HT-29 (cell line): Measurements from ENCODE around the gene FKBP1C. TPM values are rescaled to one million over a fixed set of nuclear protein-coding genes. Genes with fewer than 3 reads are reported as not detected.
"Not testable (repeated sequence)": the region's sequence is repeated elsewhere in the genome, so short reads cannot be mapped to it uniquely, and the experiment has no call there.

Experiments used
- DNase-seq: peaks from one replicate; pipeline ENCODE4 v3.0.0-alpha.2; 2015; ENCODE audit warnings: low spot score
- total RNA-seq: library from RNA; depleted of rRNA; stranded (reverse); fragments of >200 nt; shearing (Covaris generic); gene quantifications from 2 replicates; pipeline ENCODE4 v1.2.3, GENCODE V29; 2014; rRNA removed

The FKBP1C gene
- total RNA-seq: 0.08 and 0.13 TPM in 2 replicates

DNA sequence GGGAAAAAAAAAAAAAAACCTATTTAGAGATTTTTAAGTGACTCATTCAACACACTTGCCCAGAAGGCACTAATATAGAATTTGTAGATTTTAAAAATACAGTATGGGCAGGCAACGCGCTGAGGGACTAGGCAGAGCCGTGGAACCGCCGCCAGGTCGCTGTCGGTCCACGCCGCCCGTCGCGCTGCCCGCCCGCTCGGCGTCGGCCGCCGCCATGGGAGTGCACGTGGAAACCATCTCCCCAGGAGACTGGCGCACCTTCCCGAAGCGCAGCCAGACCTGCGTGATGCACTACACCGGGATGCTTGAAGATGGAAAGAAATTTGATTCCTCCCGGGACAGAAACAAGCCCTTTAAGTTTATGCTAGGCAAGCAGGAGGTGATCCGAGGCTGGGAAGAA, at the start of gene FKBP1C:
Gene FKBP1C, plus strand, starts transcription at position 127 of the 400 bp plus-strand sequence.
- not testable (repeated sequence) for DNase-seq

DNA sequence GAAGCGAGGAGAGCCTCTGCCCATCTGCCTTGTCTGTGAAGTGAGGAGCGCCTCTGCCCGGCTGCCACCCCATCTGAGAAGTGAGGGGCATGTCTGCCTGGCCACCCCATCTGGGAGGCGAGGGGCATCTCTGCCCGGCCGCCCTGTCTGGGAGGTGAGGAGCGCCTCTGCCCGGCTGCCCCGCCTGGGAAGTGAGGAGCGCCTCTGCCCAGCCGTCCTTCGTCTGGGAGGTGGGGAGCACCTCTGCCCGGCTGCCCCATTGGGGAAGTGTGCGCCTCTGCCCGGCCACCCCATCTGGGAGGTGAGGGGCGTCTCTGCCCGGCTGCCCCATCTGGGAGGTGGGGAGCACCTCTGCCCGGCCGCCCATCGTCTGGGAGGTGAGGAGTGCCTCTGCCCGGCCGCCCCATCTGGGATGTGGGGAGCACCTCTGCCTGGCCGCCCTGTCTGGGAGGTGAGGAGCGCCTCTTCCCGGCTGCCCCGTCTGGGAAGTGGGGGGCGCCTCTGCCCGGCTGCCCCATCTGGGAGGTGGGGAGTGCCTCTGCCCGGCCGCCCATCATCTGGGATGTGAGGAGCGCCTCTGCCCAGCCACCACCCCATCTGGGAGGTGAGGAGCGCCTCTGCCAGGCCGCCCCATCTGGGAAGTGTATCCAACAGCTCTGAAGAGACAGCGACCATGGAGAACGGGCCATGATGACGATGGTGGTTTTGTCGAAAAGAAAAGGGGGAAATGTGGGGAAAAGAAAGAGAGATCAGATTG, 47.0 kb upstream of the FKBP1C start:
- not testable (repeated sequence) for DNase-seq

DNA sequence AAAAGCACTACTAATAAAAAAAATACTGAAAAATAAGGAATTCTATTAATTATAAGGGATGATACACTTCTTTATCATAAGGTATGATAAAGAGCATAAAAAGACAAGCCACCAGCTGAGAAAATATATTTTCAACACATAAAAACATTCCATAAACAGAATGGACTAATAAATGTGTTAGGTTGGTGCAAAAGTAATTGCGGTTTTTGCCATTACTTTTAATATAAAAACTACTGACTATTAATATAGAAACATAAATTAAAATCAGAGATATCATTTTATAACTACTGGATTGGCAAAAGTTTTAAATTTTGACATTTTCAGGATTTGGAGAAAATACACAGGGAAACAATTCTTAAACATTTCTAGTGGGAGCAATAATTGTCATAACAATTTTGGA, 37.1 kb upstream of the FKBP1C start:
- DNase-seq: no peak

DNA sequence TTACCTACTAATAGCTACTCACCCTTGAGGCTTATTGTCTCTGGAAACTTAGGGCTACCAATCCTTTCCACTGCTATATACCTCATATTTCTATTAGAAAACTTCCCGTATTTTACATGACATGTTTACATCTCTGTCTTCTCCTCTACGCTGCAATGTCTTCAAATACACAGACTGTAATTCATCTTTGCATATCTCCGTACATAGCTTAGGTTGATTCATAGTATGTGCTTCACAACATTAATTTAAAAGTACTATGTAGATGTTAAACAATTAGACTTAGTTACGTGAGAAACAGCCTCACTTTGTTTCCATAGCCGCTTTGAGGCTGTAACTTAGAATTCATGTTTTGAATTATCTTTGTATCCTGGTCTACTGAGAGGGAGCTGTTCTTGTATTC, 35.1 kb upstream of the FKBP1C start:
- DNase-seq: no peak

DNA sequence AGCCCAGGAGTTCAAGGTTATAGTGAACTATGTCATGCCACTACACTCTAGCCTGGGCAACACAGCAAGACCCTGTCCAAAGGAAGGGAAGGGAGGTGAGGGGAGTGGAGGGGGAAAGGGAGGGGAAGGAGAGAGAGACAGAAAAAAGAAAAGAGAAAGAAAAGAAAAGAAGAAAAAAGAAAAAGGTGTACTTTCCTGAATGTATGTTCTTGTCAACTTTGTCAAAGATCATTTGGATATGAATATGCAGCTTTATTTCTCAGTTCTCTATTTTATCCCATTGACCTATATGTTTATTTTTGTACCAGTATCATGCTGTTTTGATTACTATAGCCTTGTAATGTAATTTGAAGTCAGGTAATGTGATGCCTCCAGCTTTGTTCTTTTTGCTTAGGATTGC, 30.9 kb upstream of the FKBP1C start:
- no peak for DNase-seq

DNA sequence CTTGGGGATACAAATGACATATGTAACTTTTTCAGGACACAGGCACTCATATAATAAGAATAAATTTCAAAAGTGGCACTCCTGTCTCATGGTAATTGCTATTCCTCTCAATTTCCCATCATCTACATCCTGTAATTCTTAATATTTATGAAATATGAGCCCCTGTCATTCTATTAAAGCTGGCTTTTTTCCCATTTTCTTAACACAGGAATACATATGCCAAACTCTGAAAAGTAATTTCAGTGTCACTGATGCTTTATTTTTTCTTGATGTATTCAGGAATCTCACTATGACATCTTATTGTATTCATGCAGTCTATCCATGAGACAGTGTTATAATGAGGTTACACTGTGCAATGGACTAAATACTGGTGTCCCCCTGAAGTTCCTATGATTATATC, 24.3 kb upstream of the FKBP1C start:
- no peak for DNase-seq

DNA sequence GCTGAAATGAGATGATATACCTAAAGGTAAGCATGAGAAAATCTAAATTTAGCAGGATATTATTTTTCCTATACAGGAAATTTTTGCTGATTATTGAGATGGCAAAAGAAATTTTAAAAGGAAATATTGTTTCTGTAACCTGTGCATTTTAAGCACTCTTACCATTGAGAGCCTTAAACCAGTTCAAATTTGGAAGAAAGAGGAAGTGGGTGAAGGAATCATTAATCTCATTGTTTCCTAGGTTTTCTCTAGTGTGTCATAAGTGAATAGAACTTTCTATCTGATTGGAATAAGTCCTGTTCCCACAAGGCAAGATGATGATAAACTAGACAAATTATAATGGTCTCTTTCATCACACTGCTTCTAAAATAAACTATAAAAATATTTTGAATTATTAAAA, 22.4 kb upstream of the FKBP1C start:
- DNase-seq: no peak

DNA sequence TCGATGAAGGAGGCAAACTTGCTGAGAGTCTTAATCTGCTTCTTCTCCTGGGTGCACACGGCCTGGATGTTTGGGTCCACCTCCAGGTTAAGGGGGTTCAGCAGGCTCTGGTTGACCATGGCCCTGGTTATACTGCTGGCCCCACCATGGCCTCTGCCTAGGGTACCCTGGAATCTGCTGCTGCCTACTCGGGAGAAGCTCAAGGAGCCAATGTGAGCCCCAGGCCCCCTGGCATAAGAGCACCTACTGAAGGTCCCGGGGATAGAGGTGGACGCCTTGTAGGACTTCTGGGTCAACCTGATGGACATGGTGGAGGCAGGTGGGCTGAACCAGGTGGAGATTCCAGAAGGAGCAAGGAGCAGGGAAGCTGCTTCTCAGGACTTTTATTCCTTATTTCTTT, 17.9 kb upstream of the FKBP1C start:
- no peak for DNase-seq

DNA sequence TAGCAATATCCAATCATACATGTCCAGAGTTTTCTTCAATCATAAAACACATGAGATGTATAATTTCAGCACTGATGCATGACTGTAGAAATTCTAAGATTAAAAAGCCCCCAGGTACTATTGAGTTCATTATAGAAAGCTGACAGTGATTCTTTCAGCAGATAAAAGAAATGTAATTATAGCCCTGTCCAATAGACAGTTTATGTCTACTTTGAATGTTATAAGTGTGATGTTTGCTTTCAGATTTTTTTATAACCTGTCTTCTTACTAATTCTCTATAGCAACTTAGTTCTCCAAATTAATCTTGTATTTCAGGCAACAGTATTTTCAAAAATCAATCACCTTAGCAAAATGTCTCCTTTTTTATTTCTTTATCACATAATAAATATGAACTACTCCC, 13.5 kb upstream of the FKBP1C start:
- no peak for DNase-seq

DNA sequence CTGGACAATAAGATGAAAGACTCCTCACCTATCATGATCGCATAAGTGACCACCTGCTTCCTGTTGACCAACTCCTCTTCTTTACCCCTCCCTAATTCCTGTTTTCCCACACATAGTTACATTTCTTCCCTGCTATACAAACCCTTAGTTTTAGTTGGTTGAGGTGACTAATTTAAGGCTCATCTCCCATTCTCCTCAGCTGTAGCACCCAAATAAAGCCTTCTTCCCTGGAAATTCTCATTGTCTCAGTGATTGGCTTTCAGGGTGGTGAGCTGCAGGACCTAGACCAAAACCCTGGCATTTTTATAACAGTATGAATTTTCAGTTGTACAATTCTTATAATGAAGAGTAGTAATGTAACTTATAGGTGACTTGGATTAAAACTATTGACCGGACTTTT, 2.1 kb downstream of the FKBP1C start:
- DNase-seq: no peak

DNA sequence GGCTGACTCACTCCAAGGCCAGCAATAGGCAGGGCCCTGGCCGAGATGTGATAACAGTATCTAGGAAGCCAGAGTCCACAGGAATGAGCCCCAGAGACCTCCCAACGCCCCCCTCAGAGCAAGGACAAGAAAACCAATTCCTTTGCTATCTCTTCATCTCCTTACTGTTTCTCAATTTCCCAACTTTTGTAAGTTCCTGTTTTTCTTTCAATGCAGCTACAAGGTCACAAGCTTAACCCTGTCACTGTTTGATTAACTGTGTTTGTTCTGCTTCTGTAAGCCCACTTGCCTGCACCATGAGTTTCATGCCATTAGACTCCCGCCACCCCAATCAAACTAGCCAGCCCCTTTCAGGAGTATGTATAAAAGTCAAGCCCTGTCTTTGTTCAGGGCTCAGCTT, 3.5 kb downstream of the FKBP1C start:
- DNase-seq: no peak

DNA sequence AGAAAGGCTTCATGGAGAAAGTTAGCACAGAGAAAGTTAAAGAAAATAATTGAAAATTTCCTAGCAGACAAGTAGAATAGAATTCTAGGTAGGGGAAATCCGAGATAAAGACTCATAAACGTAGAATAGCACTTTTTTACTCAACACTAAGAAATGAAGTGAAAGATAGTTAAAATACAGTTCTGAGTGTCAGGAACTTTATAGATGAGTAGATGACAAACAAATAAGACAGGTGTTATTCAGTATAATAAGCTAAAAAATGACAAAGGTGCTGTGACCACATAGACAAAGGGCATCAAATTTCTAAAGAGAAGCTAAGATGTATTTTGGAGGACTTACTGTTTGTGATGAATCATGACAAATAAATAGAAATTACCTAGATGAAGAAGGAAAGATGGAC, 12.9 kb downstream of the FKBP1C start:
- no peak for DNase-seq

DNA sequence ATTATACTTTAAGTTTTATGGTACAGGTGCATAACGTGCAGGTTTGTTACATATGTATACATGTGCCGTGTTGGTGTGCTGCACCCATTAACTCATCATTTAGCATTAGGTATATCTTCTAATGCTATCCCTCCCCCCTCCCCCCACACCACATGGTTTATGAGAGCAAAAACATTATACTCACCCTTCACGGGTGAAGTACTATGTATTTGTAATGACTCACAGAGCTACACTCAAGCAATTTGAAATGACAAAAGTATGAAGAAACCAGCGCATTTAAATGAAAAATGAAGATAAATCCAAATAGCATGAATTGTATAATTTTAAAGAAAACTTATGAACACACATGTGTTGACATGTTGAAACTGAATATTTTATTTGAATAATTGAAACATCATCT, 14.7 kb downstream of the FKBP1C start:
- DNase-seq: not testable (repeated sequence)

DNA sequence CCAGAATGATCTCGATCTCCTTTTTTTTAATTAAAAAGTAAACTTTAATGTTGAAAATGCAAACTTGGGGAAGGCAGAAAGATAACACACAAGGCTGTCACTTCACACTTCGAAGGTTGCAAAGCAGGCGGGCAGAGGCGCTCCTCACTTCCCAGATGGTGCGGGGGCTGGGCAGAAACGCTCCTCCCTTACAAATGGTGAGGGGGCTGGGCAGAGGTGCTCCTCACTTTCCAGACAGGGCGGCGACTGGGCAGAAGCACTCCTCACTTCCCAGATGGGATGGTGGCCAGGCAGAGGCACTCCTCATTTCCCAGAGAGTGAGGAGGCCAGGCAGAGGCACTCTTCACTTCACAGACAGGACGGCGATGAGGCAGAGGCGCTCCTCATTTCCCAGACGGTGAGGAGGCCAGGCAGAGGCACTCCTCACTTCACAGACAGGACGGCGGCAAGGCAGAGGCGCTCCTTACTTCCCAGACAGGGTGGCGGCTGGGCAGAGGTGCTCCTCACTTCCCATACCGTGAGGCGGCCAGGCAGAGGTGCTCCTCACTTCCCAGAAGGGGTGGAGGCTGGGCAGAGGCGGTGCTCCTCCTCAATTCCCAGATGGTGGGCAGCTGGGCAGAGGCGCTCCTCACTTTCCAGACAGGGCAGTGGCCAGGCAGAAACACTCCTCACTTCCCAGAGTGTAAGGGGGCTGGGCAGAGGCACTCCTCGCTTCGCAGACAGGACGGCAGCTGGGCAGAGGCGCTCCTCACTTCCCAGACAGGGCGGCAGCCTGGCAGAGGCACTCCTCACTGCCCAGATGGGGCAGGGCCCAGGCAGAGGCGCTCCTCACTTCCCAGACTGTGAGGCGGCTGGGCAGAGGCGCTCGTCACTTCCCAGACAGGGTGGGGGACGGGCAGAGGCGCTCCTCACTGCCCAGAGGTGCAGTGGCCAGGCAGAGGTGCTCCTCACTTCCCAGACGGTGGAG, 16.9 kb downstream of the FKBP1C start:
- DNase-seq: not testable (repeated sequence)

DNA sequence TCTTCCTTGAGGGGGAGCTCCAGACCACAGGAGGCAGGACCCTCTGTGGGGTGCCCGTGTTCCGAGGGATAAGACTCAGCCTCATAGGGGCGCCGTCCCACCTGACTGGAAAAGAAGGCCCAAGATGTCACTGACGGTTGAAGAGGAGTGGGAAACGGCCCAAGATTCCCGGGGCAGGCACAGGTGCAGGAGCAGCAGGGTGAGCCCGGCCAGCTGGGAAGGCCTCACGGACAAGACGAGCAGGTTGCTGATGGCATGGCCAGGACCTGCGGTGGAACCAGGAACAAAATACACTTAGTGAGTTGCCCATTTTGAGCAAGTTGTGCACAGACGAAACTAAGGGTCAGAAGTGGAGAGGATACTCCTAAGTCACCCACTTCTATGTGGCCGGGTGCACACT, 18.8 kb downstream of the FKBP1C start:
- DNase-seq: not testable (repeated sequence)

DNA sequence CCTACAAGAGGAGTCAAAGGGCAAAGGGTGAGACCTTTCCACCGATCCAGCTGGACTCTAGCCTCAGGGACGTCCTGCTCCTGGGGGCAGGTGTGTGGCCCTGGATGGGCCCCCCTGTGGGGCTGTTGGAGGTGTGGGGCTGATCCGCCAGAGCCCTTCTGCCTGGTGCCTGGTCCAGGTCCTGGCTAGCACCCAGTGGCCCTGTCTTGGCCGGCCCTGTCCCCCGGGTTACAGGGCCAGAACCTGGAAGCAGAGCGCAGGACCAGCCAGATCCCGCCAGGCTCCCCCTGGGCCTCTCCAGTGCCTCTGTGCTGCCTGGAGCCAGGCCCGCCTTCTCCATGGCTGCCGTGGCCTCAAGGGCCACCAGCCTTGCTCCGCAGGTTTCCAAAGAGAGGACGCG, 19.2 kb downstream of the FKBP1C start:
- not testable (repeated sequence) for DNase-seq

DNA sequence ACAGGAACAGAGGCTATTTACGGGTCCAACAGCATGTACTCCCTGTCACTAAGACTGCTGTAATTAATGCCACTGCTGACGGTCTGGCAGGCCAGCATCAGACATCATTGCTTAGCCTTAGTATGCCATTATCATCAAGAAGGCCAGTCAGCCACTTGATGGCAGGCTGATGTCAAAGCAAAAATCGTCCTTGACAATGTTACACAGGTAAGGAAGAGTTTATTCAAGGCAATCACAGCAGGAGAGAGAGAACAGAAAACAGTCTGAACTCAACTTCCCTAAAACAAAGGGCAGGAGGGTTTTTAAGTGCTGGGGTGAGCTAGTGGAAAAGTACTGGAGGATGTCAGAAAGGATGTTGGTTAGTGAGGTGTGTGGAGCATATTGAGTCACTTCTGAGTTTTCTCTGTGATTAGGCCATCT, 25.1 kb downstream of the FKBP1C start:
- no peak for DNase-seq

DNA sequence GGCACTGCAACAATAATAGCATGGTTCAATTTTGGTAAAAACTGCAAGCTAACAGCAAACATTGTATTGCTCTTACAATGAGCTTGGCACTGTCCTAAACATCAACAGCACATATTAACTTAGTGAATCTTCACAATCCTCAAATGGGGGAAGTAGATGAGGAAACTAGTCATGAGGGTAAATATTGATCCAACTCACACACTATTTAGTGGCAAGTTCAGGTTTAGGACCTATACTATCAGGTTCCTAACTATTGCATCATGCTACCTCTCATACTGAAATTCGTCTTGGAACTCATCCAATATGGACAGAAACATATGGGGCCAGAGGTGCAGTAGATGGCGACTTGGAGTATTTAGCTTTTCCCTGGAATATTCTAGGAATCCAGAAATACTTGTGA, 34.2 kb downstream of the FKBP1C start:
- no peak for DNase-seq

DNA sequence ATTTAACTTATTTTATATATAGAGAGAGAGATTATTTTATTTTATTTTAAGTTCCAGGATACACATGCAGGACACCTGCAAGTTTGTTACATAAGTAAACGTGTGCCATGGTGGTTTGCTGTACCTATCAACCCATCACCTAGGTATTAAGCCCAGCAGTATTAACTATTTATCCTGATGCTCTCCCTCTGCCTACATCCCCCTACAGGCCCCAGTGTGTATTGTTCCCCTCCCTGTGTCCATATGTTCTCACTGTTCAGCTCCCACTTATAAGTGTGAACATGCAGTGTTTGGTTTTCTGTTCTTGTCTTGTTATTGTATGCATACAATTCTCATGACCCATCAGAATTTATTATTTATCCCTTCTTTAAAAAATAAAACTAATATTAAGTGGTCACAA, 34.6 kb downstream of the FKBP1C start:
- peak; percentile 16 for DNase-seq

DNA sequence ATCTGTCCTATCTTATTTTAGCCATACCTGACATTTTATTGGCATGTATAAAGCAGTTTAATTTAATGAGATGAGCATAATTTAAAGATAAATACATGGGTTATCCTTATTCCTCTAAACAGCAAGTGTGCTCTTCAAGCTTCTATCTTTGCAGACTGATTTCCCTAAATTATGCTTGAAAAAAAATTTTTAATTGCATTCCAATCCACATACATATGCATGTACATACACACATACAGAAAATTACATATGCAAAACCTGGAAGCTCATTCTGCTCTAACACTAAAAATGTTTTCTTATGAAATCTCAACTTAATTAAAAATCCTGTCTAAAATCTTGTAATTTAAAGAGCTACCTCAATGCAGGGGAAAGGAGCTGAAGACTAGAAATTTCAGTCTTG, 35.3 kb downstream of the FKBP1C start:
- DNase-seq: no peak

DNA sequence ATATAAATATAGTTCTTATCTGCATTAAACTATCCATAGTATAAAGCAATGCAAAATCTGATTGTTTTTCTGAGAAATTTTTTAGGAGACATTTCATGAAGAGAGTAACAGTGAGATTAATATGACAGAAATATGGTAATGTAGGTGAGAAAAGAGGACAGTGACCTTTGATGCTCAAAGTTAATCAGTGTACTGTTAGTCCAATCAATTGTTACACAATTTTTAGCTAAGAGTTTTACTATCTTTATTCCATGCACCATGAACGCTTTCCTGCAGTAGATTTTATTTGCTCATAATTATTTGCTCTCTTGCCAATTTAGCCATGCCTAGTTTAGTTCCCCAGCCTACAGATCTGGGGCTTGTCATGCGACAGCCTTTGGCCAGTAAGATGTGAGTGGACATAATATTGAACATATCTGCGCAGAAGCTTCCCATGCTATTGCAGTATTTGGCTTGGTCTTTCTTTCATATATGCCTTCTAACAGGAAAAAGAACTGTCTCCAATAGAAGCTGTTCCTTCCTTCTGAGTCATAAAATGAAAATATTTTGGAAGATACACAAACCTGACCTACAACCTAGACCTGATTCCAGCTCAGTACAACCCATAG, 38.7 kb downstream of the FKBP1C start:
- no peak for DNase-seq

DNA sequence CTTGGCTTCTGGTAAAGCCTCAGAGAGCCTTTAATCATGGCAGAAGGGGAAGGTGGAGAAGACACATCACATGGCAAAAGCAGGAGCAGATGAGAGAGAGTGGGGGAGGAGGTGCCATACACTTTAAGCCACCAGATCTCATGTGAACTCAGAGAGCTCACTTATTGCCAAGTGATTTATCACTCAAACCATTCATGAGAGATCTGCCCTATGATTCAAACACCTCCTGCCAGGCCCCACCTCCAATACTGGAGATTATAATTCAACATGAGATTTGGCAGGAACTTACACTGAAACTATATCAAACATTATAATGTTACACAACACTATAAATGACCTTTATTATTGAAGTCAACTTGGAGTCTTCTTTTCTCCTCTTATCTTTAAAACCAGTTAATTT, 47.9 kb downstream of the FKBP1C start:
- no peak for DNase-seq
